Thymus (tissue), 2 donors: Measurements from ENCODE around the gene EMX1. TPM values are rescaled to one million over a fixed set of nuclear protein-coding genes. Genes with fewer than 3 reads are reported as not detected.

Source experiments
- polyA plus RNA-seq: library from polyadenylated mRNA; stranded (reverse); fragments of 200-250 nt; gene quantifications from one replicate; pipeline ENCODE4 v1.2.3, GENCODE V29; 2013
- total RNA-seq: library from RNA; stranded (reverse); fragments of 120-200 nt; gene quantifications from one replicate; pipeline ENCODE4 v1.2.4, GENCODE V29; 2013
- donor health status: healthy.

The EMX1 gene
- total and polyA plus RNA-seq, 2 donors, result 0.38 to 0.82 TPM

Other genes with a start within 250 kb of the EMX1 start
- 6.2 TPM for gene EXOC6B, start 91.5 kb upstream of the EMX1 start, total RNA-seq
- gene EXOC6B, start 91.5 kb upstream of the EMX1 start, polyA plus RNA-seq, result 5.0 TPM
- 1.8 TPM for gene SPR, start 30.1 kb upstream of the EMX1 start, total RNA-seq
- 9.1 TPM for gene SPR, start 30.1 kb upstream of the EMX1 start, polyA plus RNA-seq
- 11.0 TPM for gene SFXN5, start 154.2 kb downstream of the EMX1 start, total RNA-seq
- 6.2 TPM for gene SFXN5, start 154.2 kb downstream of the EMX1 start, polyA plus RNA-seq
- gene RAB11FIP5, start 195.4 kb downstream of the EMX1 start, total RNA-seq, result 0.71 TPM
- 3.8 TPM for gene RAB11FIP5, start 195.4 kb downstream of the EMX1 start, polyA plus RNA-seq